CD14-positive monocyte (primary cell): Measurements from ENCODE around the gene SEC22A. TPM values are rescaled to one million over a fixed set of nuclear protein-coding genes. Genes with fewer than 3 reads are reported as not detected.

ENCODE experiments used
- DNase-seq, 3 donors: peaks; one replicate each; pipeline ENCODE4 v3.0.0-alpha.2; 2011 to 2022
- H2AFZ ChIP-seq: 2 replicates; pipeline ENCODE4 v1.6.0; 2012; ENCODE audit warnings: mild to moderate bottlenecking, low read depth, low read length, inconsistent platforms; ENCODE audit not compliant: insufficient read depth, poor library complexity, severe bottlenecking
- H3K27ac ChIP-seq, 2 donors: 1 replicate in 1 of 2; 2 replicates in 1 of 2; pipeline ENCODE4 v1.5.1; 2012 to 2013; ENCODE audit warnings: low read length in 2 of 2, control low read depth in 1 of 2, inconsistent platforms in 1 of 2, low read depth in 1 of 2, mild to moderate bottlenecking in 1 of 2
- H3K27me3 ChIP-seq, 2 donors: one replicate each; pipeline versions ENCODE4 v1.6.0 to v1.6.1; 2011 to 2013; ENCODE audit warnings: low read length in 2 of 2; ENCODE audit not compliant: control insufficient read depth in 2 of 2, insufficient read depth in 2 of 2
- H3K36me3 ChIP-seq, 2 donors: replicated peaks in 1 of 2; 1 replicate in 1 of 2; 2 replicates in 1 of 2; pipeline versions ENCODE4 v1.5.1 to v1.6.1; 2012 to 2013; ENCODE audit warnings: low read length in 2 of 2, control low read depth in 1 of 2, inconsistent platforms in 1 of 2, mild to moderate bottlenecking in 1 of 2; ENCODE audit not compliant: insufficient read depth in 2 of 2, control insufficient read depth in 1 of 2
- H3K4me1 ChIP-seq, 2 donors: 1 replicate in 1 of 2; 2 replicates in 1 of 2; pipeline versions ENCODE4 v1.5.1 to v1.6.1; 2012 to 2013; ENCODE audit warnings: low read length in 2 of 2, control low read depth in 1 of 2, inconsistent platforms in 1 of 2, mild to moderate bottlenecking in 1 of 2, moderate library complexity in 1 of 2; ENCODE audit not compliant: insufficient read depth in 2 of 2, control insufficient read depth in 1 of 2
- H3K4me2 ChIP-seq: replicated peaks from 2 replicates; pipeline ENCODE3; 2012; ENCODE audit warnings: low read length, moderate library complexity, mild to moderate bottlenecking; ENCODE audit not compliant: poor library complexity, severe bottlenecking; ENCODE audit errors: extremely low read depth
- H3K4me3 ChIP-seq, 3 experiments: fragments of 200-600 bp in 1 of 3; sonication (generic) in 1 of 3; replicated peaks in 1 of 3; 1 replicate in 2 of 3; 2 replicates in 1 of 3; pipeline ENCODE4 v1.5.1; 2011 to 2013; ENCODE audit warnings: low read length in 3 of 3, mild to moderate bottlenecking in 3 of 3, control low read depth in 2 of 3, low read depth in 2 of 3, inconsistent platforms in 1 of 3, moderate library complexity in 1 of 3
- H3K79me2 ChIP-seq: 2 replicates; pipeline ENCODE4 v1.6.0; 2012; ENCODE audit warnings: mild to moderate bottlenecking, control low read depth, inconsistent platforms, low read length, moderate library complexity; ENCODE audit not compliant: insufficient read depth
- H3K9ac ChIP-seq: 2 replicates; pipeline ENCODE4 v1.6.0; 2017; ENCODE audit warnings: low read length, mild to moderate bottlenecking; ENCODE audit not compliant: insufficient read depth, poor library complexity, severe bottlenecking
- H3K9me3 ChIP-seq, 2 donors: replicated peaks in 1 of 2; 1 replicate in 1 of 2; 2 replicates in 1 of 2; pipeline versions ENCODE4 v1.5.1 to v1.6.1; 2012 to 2013; ENCODE audit warnings: low read length in 2 of 2, control low read depth in 1 of 2; ENCODE audit not compliant: control insufficient read depth in 1 of 2, insufficient read depth in 1 of 2
- H4K20me1 ChIP-seq: 2 replicates; pipeline ENCODE4 v1.6.0; 2012; ENCODE audit warnings: mild to moderate bottlenecking, low read length, control low read depth, moderate library complexity; ENCODE audit not compliant: insufficient read depth
- H3K27ac Mint-ChIP-seq, 7 donors: one replicate each; pipeline ENCODE4 v1.8.0; 2020; ENCODE audit warnings: mild to moderate bottlenecking in 7 of 7, mixed read lengths in 7 of 7, moderate library complexity in 6 of 7, inconsistent platforms in 2 of 7
- H3K27me3 Mint-ChIP-seq, 3 donors: one replicate each; pipeline ENCODE4 v1.8.0; 2021 to 2022; ENCODE audit warnings: low read depth in 3 of 3, mild to moderate bottlenecking in 3 of 3, mixed read lengths in 3 of 3, moderate library complexity in 3 of 3, inconsistent platforms in 1 of 3
- H3K36me3 Mint-ChIP-seq, 2 donors: one replicate each; pipeline ENCODE4 v1.8.0; 2020; ENCODE audit warnings: mixed read lengths in 2 of 2, inconsistent platforms in 1 of 2, mild to moderate bottlenecking in 1 of 2
- H3K4me1 Mint-ChIP-seq: one replicate; pipeline ENCODE4 v1.8.0; 2020; ENCODE audit warnings: mild to moderate bottlenecking, mixed read lengths
- H3K4me3 Mint-ChIP-seq, 2 donors: one replicate each; pipeline ENCODE4 v1.8.0; 2020; ENCODE audit warnings: mild to moderate bottlenecking in 2 of 2, mixed read lengths in 2 of 2, moderate library complexity in 1 of 2
- H3K9me3 Mint-ChIP-seq, 7 donors: one replicate each; pipeline ENCODE4 v1.8.0; 2020 to 2022; ENCODE audit warnings: mixed read lengths in 7 of 7, mild to moderate bottlenecking in 6 of 7, moderate library complexity in 6 of 7, inconsistent platforms in 2 of 7
- CTCF ChIP-seq: fragments of 200-600 bp; IDR thresholded peaks from one replicate; pipeline ENCODE4 v1.8.0; 2022; ENCODE audit warnings: antibody characterized with exemption, mild to moderate bottlenecking
- WGBS: methylation state at CpG from one replicate; pipeline ENCODE4 v1.1.5; 2013; ENCODE audit warnings: missing lambda C conversion rate; ENCODE audit not compliant: insufficient coverage; 5-methylcytosine and 5-hydroxymethylcytosine counted together
- intact Hi-C, 2 donors: fragments of 100-400 bp; cut with micrococcal nuclease; formaldehyde crosslinking; loops; one replicate each; pipeline versions ENCODE4 v1.15.0 to v1.15.1; 2023
- polyA plus RNA-seq, 3 donors: library from polyadenylated mRNA; depleted of rRNA in 1 of 3; unstranded in 2 of 3; stranded (reverse) in 1 of 3; fragments of 300-500 nt in 2 of 3; fragments of >200 nt in 1 of 3; fragmentation: Illumina TruSeq in 2 of 3; gene quantifications; 1 replicate in 2 of 3; 2 replicates in 1 of 3; pipeline ENCODE4 v1.2.3, GENCODE V29; 2012 to 2021

SEC22A gene
- polyA plus RNA-seq, 3 donors, result 6.4 to 11.0 (median 8.8) TPM

GRCh38 chr3:123291404-123291803 lies 89.7 kb downstream of the SEC22A start:
- TF ChIP-seq CTCF, result no peak
- peaks cover 0 to 3% (median 0%) of the 10 kb centered on the region in 7 donors for H3K9me3 Mint-ChIP-seq
- no peak overlapping the region for H3K27ac Mint-ChIP-seq
- intact Hi-C loops, result no loop called here
- no peaks in the 10 kb centered on the region for H3K36me3 Mint-ChIP-seq
- H2AFZ ChIP-seq, result no peak overlapping the region
- no peak overlapping the region for H3K27ac ChIP-seq
- no peak for DNase-seq
- no peaks in the 10 kb centered on the region for H3K79me2 ChIP-seq
- H3K9ac ChIP-seq, result no peak overlapping the region
- H4K20me1 ChIP-seq, result no peaks in the 10 kb centered on the region
- no peaks in the 10 kb centered on the region for H3K36me3 ChIP-seq
- H3K27me3 Mint-ChIP-seq, result peaks cover 3 to 12% (median 4%) of the 10 kb centered on the region in 3 donors
- H3K4me2 ChIP-seq, result no peak overlapping the region
- no peaks in the 10 kb centered on the region for H3K4me1 ChIP-seq
- no peaks in the 10 kb centered on the region for H3K4me1 Mint-ChIP-seq
- no peaks in the 10 kb centered on the region for H3K9me3 ChIP-seq
- peak overlapping the region in 1 of 2 donors; percentile 28 for H3K4me3 Mint-ChIP-seq
- no peaks in the 10 kb centered on the region for H3K27me3 ChIP-seq
- 81% methylated on average over 6 of the region's 7 CpGs for WGBS
- H3K4me3 ChIP-seq, result no peak overlapping the region

DNA sequence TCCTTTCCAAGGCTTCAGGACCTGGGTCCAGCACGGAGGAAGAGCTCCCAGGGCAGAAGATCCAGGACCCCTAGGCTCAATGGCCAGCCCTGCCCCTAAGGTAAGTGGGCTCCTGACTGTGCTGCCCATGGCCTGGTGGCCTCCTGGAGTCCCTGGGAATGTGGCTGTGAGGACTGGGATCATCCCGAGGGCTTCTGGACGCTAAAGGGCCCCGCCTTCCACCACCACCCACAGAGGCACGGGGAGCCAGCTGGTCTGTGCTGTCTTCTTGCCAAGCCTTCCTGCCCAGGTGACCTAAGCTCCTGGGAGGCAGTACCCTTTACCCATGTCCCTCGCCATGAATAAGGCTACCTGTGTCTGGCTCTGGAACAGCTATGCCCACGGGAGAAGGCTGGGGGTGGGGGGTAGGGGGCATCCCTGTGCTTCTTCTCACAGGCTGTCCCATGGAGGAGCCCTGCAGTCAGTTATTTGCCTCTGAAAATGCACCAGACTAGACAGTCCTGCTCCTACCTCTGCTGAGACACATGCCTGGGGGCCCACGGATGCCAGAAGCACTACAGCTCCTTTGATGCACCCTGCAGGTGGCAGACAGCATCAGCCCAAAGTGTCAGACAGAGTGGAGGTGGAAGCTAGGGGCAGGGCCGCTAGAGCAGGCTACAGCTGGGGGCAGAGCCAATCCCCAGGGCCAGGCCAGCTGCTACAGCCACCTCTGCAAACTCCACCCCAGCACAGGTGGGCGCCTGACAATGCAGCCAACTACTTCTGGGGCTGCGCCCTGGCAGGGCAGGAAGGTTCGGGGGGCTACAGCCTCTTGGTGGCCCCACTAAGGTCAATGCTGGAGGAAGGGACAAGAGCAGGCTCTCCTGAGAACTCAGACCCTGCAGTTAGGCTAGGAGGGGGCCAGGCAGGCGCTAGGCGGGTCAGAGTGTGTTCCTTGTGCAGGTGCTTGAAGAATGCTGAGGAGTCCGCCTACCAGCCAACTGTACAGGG lies 90.9 kb downstream of the SEC22A start:
- DNase-seq, result no peak
- H3K79me2 ChIP-seq, result no peaks in the 10 kb centered on the region
- H3K9ac ChIP-seq, result no peak overlapping the region
- no peak overlapping the region for H3K4me3 Mint-ChIP-seq
- TF ChIP-seq CTCF, result no peak
- peaks cover 0 to 11% (median 4%) of the 10 kb centered on the region in 3 donors for H3K27me3 Mint-ChIP-seq
- H3K4me2 ChIP-seq, result no peak overlapping the region
- H3K4me1 ChIP-seq, result no peaks in the 10 kb centered on the region
- H3K27ac Mint-ChIP-seq, result no peak overlapping the region
- no peak overlapping the region for H3K4me3 ChIP-seq
- 96% methylated on average over 7 of the region's 15 CpGs for WGBS
- no peaks in the 10 kb centered on the region for H3K4me1 Mint-ChIP-seq
- H3K9me3 Mint-ChIP-seq, result peaks cover 0 to 3% (median 0%) of the 10 kb centered on the region in 7 donors
- H4K20me1 ChIP-seq, result no peaks in the 10 kb centered on the region
- no peaks in the 10 kb centered on the region for H3K9me3 ChIP-seq
- intact Hi-C loops, result no loop called here
- H3K27ac ChIP-seq, result no peak overlapping the region
- H3K27me3 ChIP-seq, result no peaks in the 10 kb centered on the region
- no peaks in the 10 kb centered on the region for H3K36me3 ChIP-seq
- H2AFZ ChIP-seq, result no peak overlapping the region
- no peaks in the 10 kb centered on the region for H3K36me3 Mint-ChIP-seq
